HG02588 (cell line): ENCODE measurements around the gene STON2.
"Not testable (repeated sequence)": the region's sequence is repeated elsewhere in the genome, so short reads cannot be mapped to it uniquely, and the experiment has no call there.

Experiments used
- ATAC-seq: cut with Tn5 transposase; IDR thresholded peaks from one replicate; pipeline ENCODE4 v1.9.1; 2021; ENCODE audit warnings: mild to moderate bottlenecking, moderate library complexity; ENCODE audit not compliant: unreplicated experiment

The STON2 gene

DNA sequence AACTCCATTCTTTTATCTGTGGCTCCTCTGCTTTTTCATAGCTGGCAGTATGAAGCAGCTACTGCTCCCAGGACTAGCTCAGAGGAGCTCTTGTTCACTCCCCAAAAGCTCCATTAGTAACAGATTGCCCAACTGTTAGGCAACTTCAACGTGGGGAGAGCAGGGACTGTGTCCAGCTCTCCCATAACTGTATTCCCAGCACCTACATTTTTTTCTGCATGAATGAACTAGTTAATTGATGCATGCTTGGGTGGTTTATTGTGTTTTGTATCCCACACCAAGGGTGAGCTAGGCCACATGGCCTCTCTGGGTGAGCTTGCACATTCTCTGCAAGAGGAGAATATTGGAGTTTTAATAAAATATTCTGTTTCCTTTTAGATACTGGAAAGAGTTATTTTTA, 15.2 kb downstream of the STON2 start:
- ATAC-seq: no peak

DNA sequence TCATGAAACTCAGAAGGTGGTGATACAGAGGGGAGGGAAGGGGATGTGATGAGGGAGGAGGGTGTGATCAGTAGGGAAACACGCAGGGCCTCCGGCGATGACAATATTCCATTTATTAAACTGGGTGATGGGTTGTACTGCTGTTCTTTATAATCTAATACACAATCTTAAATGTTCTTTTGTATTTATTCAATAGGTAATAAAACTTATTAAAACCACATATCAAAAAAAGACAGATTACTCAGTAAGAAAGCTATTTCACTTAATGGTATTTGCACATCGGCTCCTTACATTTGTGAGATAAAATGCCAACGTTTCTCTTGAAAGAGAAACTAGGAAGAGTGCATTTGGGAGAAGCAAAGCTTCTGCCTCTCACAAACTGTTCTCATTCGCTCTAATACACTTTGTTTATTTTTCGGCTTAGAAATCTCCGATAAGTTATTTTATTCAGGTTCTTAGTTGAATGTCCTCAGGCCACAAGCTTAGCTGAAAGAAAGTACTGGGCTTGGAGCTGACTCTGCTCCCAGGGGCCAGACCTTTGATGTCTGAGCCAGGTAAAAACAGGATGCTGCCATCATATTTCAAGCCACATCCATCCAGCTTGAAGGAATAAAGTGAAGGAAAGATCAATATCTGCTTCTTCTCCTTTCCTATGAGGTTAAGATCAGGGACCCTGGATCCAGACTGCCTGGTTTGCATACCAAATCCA, 17.5 kb downstream of the STON2 start:
- no peak for ATAC-seq

DNA sequence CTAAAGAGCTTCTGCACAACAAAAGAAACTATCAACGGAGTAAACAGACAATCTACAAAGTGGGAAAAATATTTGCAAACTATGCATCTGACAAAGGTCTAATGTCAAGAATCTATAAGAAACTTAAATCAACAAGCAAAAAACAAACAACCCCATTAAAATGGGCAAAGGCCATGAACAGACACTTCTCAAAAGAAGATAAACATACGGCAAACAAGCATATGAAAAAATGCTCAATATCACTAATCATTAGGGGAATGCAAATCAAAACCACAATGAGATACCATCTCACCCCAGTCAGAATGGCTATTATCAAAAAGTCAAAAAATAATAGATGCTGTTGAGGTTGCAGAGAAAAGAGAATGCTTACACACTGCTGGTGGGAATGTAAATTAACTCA, 20.1 kb downstream of the STON2 start:
- ATAC-seq: not testable (repeated sequence)

DNA sequence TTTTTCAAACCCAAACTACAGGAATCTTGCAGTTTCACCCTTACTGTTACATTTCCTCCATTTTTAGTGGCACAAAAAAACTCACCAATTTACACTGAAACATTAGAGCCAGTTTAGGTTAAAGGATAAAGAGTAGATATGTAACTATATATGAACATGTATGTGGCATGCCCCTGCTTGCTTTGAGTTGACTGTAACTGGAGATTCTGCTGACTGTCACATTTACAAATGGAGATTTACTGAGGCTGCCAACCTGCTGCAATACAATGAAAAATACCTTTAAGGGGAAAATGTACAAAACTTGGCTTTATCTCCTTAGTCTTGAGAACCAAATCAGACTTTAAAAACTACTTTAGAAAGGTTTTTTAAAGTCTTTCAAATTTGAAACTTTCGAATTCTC, 28.3 kb downstream of the STON2 start:
- no peak for ATAC-seq

DNA sequence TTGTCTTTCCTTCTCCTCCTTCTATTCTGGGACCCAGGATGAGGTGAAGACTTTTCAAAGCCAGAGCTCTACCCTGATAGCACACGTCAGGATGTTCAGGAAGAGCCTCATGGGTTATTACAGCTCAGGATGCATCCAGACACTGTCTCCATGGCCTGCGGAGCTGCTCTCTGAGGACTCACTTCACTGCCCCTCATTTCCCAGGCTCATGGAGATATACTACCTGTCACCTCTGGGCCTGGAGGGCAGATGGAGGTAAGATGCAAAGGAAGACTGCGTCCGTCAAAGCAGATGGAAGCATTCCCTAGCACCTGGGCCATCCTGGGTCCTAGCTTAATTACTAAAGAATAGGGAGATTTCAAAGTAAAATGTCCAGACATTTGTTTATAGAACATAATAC, 32.6 kb downstream of the STON2 start:
- no peak for ATAC-seq

DNA sequence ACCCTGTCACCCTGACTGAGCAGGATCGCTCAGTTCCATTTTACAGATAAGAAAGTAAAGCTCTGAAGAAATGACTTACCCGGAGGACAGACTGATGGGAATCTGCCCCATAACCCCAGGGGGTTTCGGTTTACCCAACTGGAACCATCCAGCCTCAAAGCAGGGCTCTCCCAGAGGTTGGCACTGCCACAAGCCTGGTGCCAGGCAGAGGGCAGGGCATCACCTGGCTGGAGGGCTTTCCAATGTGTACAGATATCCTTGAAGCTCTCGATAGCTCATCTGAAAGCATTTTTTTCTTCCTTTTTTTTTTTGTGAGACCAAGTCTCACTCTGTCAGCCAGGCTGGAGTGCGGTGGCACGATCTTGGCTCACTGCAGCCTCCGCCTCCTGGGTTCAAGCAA, 33.2 kb downstream of the STON2 start:
- no peak for ATAC-seq

DNA sequence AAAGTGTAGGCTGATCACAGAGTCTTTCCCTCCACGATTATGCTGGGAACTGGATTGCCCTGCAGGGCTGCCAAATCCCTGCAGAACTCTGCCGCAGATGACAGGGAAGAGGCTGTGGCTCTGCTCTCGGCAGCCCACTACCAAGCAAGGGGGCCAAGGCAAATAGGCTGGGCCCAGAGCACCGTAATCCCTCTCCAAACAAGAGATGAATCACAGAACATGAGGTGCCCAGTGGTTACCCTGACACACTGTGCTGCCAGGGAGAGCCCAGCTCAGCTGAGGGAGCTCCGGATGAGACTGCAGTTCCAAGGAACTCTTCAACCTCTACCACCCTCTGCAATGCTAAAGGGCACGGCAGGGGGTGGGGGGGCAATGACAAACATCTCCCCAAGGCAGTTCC, 33.9 kb downstream of the STON2 start:
- no peak for ATAC-seq

DNA sequence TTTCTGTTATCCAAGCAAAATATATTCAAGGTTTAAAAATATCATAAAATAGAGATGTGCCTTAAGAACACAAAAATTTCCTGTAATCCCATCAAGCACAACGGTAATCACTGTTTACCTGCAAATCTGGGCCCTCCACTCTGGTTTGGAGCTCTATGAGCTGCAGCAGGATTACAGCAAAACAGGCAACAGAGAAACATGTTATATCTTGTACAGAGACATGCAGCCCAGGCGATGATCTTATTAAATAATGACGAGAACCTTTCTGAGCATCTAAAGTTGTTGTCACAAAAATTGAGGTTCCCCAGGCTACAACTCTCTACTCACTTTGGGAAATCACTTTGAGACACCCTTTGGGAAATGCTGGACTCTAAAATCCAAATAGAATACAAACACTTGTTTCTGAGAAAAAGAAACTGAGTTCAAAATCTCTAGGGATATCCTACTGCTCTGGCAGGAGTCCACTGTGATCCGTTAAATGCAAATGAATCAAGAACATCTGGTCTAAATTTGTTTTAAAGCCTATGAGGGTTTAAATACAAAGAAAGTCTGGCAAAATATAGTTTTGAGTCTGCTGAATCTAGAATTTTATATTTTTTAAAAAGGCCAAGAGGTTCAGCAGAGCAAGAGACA, 36.3 kb downstream of the STON2 start:
- ATAC-seq: no peak

DNA sequence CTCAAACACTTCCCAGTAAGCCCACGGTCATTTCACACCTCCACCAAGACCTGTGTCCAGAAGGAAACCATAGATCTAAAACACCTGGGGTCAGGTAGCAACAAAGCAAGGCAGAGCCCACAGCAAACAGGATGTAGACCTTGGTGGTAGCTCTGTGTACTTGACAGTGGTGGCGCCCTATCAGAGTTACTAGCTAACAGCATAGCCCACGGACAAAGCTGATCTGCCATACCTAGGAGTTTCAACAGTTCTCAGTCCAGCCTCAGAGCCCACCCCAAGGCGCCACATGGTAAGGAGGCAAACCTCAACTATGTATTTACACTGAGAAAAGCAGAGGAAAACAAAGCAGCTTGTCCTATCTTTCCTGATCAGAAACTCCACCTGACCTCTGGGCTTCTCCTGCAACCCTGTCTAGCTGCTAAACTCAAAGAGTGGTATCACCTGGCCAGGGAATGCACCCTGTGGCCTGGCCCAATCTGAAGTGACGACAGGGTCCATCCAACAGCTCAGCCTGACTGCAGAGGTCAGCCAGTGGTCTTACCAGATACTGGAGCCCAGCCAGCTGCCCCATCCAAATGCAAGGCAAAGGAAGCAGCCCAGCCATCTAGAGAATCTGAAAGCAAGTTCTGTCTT, 46.3 kb downstream of the STON2 start:
- no peak for ATAC-seq

DNA sequence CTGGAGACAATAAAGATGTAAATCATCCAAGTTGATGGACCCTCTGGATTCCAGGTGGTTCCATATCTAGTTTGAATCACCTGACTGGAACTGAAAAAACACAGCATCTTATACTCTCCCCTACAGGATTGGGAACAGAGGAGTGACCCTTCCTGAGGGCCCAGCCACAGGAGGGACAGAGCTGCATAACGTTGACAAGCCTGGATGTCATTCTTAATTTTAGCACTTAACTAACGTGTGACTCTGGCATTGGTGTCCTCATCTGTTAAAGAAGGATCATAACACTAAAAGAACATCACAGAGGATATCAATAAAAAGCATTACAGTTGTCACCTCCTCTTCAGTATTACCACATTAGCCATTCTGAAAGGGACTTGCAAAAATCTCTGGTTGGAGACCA, 47.7 kb downstream of the STON2 start:
- no peak for ATAC-seq

DNA sequence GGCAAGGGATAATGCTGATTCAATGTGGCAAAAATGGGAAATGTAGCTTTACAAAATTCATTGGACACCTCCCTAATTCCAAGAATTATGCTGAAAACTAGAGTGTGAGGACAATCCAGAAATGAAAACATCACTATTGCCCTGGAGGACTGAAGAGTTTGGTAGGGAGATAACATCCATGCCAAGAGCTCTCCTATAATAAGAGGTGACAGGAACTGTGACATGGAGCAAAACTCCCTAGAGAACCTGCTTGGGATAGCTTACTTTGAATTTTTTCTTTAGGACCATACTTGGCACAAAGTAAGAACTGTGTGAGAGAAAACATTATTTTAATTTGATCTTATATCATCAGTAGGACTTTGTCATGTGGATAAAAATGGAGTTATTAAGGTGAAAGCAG, 48.9 kb downstream of the STON2 start:
- no peak for ATAC-seq

DNA sequence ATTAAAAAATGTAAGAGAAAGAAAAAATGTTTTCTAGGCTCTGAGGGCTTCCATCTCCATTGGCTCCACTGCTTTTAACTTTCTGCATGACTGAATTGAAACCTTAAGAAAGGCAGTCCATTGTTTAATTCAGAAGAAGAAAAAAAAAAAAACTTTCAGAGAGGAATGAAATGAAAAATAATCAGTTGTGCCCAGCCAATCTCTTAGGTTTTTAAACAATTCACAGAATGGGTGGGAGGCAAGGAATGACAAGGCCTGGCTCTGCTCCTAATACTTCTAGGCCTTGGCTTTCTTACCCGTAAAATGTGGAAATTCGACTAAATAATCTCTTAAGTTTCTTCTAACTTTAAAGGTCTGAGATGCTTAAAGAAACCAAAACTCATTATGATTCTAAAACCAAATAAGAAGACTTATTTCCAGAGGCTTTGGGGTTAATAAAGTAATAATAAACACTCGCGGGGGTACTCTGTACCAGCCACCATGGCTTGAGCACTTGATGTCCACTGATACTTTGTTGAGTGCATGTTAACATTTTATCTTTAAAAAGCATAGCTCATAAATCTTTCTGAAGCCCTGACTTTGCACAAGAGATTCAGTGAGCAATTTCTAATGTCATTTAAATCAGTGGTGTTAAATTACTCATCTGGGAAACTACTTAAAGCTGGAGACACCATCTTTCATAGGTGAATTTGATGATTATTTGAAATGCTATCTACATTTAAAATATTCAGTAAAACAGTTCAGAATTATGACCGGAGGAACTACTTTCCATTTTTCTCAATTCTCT, 49.6 kb downstream of the STON2 start:
- no peak for ATAC-seq

DNA sequence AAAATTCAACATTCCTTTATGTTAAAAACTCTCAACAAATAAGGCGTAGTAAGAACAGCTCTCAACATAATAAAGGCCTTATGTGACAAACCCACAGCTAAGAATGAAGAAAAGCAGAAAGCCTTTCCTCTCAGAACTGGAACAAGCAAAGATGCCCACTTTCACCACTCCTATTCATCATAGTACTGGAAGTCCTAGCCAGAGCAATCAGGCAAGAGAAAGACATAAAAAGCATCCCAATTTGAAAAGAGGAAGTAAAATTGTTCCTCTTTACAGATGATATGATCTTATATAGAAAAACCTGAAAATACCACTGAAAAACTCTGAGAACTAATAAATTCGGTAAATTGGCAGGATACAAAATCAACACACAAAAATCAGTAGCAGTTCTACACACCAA, 52.1 kb downstream of the STON2 start:
- ATAC-seq: no peak

DNA sequence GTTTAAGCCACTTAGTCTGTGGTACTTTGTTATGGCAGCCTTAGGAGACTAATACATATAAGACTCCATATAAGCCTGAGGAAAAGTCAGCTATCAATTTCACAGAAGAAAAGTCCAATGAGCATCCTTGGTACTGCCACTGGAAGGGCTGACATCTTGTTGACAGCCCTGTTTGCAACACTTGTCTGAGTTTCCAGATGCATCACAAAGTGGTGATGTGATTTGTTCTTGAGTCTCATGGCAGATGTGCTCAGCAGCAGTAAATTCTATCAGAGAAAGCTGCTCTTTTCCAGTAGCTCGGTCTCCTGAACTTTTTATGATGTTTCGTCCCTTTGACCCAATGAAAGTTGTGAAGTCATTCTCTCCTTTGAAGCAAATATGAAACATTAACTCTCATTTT, 54.3 kb downstream of the STON2 start:
- ATAC-seq: no peak

DNA sequence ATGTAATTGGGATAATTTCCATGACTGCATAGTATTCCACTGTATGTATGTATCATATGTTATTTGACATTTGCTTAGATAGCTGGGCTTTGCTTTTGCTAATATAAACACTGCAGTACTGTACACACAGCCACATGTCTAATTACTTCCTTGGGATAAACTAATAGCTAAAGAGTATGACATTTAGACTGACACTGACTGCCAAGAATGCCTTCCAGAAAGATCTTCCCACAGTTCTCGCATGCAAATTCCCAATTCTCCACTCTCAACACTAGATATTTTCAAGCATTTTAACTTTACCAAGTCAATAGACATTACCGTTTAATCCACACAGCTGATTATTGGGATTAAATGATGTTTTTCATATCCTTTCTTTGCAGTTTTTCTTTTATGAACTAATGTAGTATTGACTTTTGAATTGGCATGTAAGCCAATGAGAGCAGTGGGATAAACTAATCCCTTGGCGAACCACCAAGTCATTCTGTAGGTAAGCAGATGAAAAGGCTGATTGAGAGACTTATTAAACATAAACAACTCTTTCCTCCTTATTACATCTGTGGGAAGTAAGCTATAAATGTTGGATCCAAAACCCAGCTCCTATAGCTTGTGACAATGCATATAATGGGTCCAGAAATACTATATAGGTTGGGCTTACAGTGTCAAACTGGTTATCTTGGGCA, 55.5 kb downstream of the STON2 start:
- ATAC-seq: no peak

DNA sequence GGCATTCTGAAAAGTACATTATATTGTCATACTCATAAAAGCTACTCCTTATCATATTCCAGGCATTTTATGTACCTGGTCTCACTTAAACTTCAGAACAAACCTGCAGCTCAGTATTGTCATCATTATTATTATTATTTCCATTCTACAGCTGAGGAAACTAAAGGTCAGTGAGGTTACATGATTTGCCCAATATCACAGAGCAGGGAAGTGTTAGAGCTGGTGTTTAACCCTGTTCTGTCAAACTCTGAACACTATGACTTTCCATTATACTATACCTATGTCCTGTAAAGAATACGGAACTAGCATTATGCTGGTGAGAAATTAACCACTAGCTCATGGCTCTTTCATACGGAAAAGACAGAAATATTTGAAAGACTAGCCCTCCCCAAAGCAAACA, 56.4 kb downstream of the STON2 start:
- no peak for ATAC-seq

DNA sequence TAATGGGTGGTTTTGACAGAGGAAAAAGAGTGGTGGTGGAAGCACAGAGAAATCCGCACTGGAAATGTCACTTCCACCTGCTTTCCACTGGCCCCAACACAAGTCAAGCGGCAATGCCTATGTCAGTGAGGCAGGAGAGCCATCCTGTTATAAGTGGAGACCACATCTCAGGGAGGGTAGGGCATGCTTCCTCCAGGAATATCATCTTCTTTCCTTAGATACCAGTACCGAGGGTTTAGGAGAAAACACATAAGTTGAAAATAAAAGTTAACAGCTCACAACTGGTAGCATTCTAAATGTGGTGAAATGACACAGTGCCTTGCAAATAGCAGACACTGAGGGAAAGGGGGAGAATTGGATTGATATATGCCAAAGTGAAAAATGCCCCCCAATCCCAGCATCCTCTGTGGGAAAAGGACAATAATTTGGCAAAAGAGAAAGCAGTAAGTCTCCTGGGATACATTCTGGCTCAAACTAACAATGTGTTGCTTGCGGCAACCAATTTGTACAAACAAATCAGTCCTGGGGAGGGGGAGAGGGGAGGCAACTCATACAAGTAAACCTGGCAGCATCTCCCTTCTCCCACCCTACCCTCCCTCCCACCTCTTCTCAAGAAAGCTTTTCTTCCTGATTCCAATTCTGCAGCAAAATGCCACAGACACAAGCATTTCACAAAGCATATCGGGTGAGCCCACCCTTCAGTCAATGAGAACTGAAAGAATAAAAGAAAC, 57.1 kb downstream of the STON2 start:
- no peak for ATAC-seq

DNA sequence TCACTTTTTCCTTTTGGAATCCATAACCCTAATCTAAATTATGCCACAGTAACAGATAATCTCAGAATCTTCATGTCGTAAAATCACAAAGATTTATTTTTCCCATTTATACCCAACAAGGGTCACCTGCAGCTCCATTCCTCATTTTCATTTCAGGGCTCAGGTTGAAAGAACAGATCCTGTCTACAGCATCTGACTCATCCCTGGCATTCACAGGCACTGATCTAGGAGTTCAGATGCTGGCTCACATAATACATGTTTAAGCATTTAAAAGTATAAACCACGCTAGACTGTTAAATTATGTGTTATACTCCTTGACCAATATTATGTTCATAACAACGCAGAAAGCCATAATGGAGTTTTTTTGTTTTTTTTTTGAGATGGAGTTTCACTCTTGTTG, 58.3 kb downstream of the STON2 start:
- ATAC-seq: no peak

DNA sequence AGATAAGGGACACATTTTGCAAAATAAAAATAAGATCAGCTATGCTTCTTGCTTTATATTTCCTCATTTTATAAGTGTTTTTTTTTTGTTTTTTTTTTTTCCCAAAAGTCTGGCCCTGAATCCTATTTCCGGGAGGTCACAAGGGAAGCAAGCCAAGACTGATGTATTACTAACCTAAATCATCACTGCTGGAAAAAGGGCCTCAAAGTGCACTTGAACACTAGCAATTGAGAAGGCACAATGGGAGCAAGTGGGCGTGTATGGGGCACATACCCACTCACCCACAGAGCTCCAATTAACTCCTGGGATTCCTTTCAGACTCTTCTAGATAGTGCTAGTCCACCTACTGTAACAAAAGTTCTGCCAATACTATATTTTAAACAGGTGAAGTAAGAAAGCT, 58.8 kb downstream of the STON2 start:
- ATAC-seq: no peak

DNA sequence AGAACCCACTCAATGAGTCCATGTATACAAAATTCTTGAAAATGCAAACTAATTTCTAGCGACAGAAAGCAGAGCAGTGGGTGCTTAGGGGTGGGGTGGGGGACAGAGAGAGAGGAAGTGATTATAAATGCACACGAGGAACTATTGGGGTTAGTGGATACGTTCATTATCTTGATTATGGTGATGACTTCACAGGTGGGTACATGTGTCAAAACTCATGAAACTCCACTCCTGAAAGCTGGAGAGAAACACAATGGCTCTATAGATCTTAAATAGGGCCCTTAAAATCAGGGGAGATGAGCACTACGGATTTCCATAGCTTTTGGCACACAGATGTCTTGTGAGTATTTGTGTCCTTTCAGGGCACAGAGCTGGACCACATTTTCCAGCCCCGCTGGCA, 59.9 kb downstream of the STON2 start:
- ATAC-seq: no peak

DNA sequence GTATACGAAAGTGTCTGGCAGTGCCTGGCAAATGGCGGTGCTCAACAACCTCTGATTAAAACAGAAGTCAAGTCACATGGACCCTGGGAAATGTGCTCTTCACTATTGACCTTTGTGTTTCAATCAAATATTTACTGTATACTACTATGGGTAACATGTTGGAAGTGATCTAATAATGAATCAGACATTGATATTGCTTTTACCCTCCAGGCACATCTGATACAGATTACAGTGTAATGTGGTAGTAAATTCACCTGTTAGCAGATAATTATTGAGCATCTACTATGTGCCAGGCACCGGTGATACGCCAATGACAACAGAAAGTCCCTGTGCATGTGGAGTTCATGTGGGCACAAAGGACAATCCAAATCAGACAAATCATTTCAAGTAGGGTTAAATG, 63.1 kb downstream of the STON2 start:
- no peak for ATAC-seq
